GM18498 (cell line): ENCODE results near the gene ADAM17.
A peak's percentile ranks its signal among the peaks of the same experiment; 100 is the strongest.
"Not testable (repeated sequence)": the region's sequence is repeated elsewhere in the genome, so short reads cannot be mapped to it uniquely, and the experiment has no call there.

ENCODE experiments used
- ATAC-seq: cut with Tn5 transposase; IDR thresholded peaks from one replicate; pipeline ENCODE4 v1.9.1; 2021; ENCODE audit warnings: mild to moderate bottlenecking, moderate library complexity; ENCODE audit not compliant: unreplicated experiment

ADAM17 gene

GRCh38 chr2:9570182-9571060, 14.8 kb upstream of the ADAM17 start:
- ATAC-seq, result no peak

- no peak for ATAC-seq
Observed at GRCh38 chr2:9565436-9566153, 10.0 kb upstream of the ADAM17 start.

- no peak for ATAC-seq
Observed at GRCh38 chr2:9560628-9561027, 5.0 kb upstream of the ADAM17 start.

GRCh38 chr2:9558948-9559381, 3.3 kb upstream of the ADAM17 start:
- ATAC-seq, result no peak

- peak; percentile 26 for ATAC-seq
Observed at GRCh38 chr2:9556121-9556743, 602 bp upstream of the ADAM17 start.

DNA sequence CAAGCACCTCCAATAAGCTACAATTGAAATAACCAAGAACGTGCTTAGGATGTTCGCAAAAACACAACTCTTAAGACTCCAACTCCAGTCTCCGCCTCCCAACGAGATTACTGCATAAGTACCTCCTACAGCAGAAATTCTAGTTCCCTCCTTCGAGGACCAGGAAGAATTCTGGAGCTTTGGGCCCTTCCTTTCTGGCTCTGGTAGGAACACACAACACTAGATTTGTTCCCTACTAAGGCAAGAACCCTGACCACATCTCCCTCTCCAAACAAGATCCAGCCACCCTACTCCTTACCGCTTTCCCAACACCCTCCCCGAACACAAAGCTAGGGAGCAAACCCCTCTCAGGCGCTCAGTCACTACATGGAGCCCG, 721 bp downstream of the ADAM17 start:
- ATAC-seq, result no peak

DNA sequence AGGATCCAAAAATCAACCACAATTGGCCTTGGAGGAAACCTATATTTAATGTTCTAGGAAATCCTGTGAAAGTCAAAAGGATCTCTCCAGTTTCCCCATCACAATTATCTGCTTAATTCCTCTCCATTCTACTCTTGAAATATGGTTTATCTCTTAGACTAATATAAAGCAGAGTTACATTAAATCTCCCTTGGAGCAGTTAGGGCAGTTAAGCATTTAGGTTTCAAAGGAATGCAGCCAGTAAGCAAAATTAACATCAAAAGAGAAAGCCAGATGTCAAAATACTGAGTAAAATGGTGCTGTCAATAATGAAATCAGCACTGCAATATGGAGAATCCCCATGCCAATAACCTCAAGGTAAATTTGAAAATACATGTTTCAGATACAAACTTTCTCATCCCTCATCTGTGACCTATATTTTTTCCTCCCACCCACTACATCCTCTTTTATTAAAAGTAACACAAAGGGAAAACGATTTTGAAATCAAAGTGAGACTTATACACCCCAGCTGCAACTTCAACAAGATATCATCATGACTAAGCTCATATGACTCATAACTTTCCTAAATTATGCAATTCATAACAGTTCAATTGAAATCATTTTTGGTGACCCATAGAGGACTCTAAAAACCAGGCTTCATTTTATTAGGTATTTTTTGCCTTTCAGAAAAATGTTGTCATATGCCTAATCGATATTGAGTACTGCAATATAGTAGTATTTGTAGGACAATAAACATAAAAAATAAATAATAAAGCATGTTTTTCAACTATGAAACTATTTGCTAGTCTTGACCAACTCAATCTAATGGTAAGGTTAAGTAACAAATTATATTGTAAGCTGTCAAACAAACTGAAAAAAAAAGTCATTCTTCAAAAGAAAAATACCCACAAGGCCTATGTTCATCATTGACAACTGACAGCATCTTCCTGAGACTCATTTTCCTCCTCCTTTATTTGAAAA, 3.1 kb downstream of the ADAM17 start:
- no peak for ATAC-seq

DNA sequence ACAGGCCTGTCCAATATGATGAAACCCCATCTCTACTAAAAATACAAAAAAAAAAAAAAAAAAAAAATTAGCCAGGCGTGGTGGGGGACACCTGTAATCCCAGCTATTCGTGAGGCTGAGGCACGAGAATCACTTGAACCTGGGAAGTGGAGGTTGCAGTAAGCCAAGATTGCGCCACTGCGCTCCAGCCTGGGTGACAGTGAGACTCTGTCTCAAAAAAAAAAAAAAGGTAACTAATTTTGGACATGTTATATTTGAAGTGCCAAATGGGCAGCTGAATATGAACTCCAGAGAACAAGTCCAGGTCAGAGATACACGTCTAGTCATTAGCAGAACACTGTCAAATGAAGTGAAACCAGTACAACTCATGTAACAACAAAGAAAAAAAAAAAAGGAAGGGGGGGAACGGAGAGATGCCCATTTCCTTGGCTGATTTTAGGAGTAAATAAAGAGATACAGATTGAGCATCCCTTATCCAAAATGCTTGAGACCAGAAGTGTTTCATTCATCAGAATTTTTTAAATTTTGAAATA, 4.7 kb downstream of the ADAM17 start:
- not testable (repeated sequence) for ATAC-seq

DNA sequence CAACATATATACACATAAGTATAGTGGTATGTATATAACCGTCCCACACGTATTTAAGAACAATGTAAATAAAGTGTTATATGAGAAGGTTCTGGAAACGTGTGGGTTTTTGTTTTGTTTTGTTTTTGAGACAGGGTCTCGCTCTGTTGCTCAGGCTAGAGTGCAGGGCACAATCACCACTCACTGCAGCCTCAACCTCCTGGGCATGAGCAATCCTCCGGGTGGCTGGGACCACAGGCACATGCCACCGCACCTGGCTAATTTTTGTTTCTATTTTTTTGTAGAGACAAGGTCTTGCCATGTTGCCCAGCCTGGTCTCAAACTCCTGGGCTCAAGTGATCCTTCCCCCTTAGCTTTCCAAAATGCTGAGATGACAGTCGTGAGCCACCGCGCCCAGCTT, 6.2 kb downstream of the ADAM17 start:
- no peak for ATAC-seq

GRCh38 chr2:9548506-9548905, 7.1 kb downstream of the ADAM17 start:
- ATAC-seq, result peak; percentile 58

GRCh38 chr2:9547262-9547991, 8.2 kb downstream of the ADAM17 start:
- ATAC-seq, result no peak

- ATAC-seq, result no peak
Observed at GRCh38 chr2:9545502-9545901, 10.1 kb downstream of the ADAM17 start.

GRCh38 chr2:9543557-9543956, 12.1 kb downstream of the ADAM17 start:
- ATAC-seq, result no peak

- ATAC-seq, result no peak
Observed at GRCh38 chr2:9539531-9539930, 16.1 kb downstream of the ADAM17 start.

DNA sequence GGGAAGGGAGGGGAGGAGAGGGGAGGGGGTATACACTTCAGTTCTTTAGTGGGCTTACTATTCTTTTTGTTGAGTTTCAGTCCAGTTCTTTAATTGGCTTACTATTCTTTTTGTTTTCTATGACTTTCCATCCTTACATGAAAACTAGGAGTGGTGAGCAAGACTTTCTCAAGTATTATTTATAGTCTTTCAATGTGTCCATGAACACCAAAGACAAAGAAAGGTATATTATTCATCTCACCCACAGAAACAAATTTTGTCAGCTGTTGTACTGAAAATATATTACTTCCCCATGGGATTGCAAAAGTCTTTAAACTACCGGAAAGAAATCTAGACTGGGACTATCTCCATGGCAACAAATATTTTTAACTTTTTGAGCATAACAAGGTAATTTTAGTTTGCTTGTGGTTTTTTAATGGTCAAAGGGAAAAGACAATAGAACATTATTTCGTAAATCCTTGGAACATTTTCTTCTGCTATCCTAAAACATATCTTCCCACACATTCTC, 17.6 kb downstream of the ADAM17 start:
- no peak for ATAC-seq

DNA sequence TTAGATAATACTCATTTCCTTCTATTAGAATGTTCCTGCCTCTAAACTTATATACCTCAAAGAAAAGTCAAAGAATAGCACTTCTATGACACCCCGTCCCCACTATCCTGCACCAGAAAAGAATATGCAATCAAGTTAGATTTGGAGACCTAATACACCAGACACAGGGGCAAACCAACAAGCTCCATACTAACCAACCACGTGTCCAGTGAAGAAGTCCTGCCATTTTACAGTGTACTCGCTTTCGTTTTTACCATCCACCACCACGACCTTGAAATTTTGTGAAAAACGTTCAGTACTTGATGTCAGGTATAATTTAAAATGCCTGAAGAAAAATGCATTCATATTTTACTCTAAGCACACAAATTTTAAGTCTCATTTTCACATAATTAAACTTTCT, 19.1 kb downstream of the ADAM17 start:
- no peak for ATAC-seq

- ATAC-seq, result no peak
Observed at GRCh38 chr2:9535177-9535576, 20.5 kb downstream of the ADAM17 start.

DNA sequence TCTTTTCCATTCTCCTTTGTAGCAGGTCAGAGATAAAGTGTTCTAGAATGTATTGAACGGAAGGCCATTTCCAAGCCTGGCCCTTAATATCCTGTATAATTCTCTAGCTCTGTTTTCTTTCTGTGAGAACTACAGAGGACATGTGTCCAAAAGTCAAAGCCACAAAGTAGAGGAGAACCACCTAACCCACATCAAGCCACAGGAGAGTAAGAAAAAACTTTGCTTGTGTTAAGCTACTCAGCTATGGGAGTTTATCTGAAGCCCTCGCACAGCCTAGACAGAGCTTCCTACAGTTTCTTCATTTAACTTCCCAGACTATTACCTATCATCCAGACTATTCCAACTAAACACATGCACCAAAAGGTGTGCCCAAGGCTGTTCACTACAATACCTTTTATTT, 22.0 kb downstream of the ADAM17 start:
- no peak for ATAC-seq

- ATAC-seq, result no peak
Observed at GRCh38 chr2:9532421-9532820, 23.2 kb downstream of the ADAM17 start.
